Measurements from ENCODE around the gene ITGB1BP1. TPM values are rescaled to one million over a fixed set of nuclear protein-coding genes. Genes with fewer than 3 reads are reported as not detected.
A peak's percentile ranks its signal among the peaks of the same experiment; 100 is the strongest.

ITGB1BP1 gene
- total and polyA plus RNA-seq, 2 of the 13 experiments (the other 11 are each of a cell fraction or from before 2014, with no cell fraction given): 106 to 108 TPM

DNA sequence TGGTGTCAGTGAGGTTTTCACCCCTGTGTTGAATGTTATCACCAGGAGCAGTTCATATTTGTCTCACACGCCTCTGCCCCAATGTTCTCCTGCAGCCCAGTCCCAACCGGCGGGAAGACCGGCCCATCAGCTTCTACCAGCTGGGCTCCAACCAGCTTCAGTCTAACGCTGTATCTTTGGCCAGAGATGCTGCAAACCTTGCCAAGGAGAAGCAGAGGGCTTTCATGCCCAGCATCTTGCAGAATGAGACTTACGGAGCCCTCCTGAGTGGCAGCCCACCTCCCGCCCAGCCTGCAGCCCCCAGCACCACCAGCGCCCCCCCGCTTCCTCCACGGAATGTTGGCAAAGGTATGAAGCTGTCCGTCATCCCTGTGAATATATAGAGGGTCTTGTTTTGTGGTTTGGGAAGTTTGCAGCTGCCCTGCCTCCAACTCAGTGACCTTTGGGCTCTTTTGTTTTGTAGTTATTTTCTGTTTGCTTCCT lies 35.1 kb downstream of the ITGB1BP1 start:
- FAIRE-seq: no peak
- WGBS (ENCODE audit: low lambda C conversion rate): 84% methylated on average over 11 of the region's 11 CpGs
- intact Hi-C loops (cut with micrococcal nuclease; ENCODE audit: unreplicated experiment) (loop anchor here (5.0 kb wide), 1 partner anchor 51 kb away; no protein-coding TSS in a partner anchor), in situ Hi-C loops (cut with HindIII; ENCODE audit: extremely low pct_ligation_motif_present, low pct_unique_long_range_greater_than_20kb) (loop anchor here (5.0 kb wide), 1 partner anchor 34 kb away; the partner anchor contains the start of genes CPSF3 and ITGB1BP1)
- peak; percentile 73 for DNase-seq (ENCODE audit: low spot score)
- peaks cover 3 to 24% of the 10 kb centered on the region in 2 experiments; a peak in 4 of 5 replicates for H3K36me3 ChIP-seq (replicated peaks in 1 of 2; ENCODE audit: control insufficient read depth in 1 of 2, insufficient read depth in 2 of 2, low read length in 2 of 2)
- no peaks in the 10 kb centered on the region for H3K79me2 ChIP-seq (ENCODE audit: insufficient read depth, low read length)
- peaks cover 62% of the 10 kb centered on the region for H3K4me1 ChIP-seq (ENCODE audit: insufficient read depth, low read length)
- peak overlapping the region; percentile 30; the same call in 1 of the 2 replicates for H3K4me2 ChIP-seq (ENCODE audit: low read depth, low read length)
- no peak overlapping the region for H2AFZ ChIP-seq (ENCODE audit: low read length)
- POLR2A ChIA-PET: interaction anchor here (1.0 to 4.1 kb wide), 4 partner anchors 24 to 61 kb away, joined by 3 to 44 read pairs (median 20); partner anchors contain the start of genes CPSF3 and ITGB1BP1
- BruUV-seq (replicated peaks): no TSS peak
- H4K20me1 ChIP-seq (ENCODE audit: insufficient read depth, low read length): no peaks in the 10 kb centered on the region
- 0 out of 2 replicates have a peak overlapping the region, but pooled peaks have one; percentile 61 for H3K9ac ChIP-seq (ENCODE audit: insufficient read depth, low read depth, low read length)
- no peaks in the 10 kb centered on the region for H3K27me3 ChIP-seq (ENCODE audit: control insufficient read depth in 1 of 2, insufficient read depth in 2 of 2, low read length in 2 of 2)
- no peaks in the 10 kb centered on the region for H3K9me3 ChIP-seq (ENCODE audit: low read length)
- H3K27ac ChIP-seq (ENCODE audit: extremely low read length, insufficient read depth, low read length): peak overlapping the region; percentile 67
- CTCF ChIA-PET (ENCODE audit: low intra/inter-chr PET ratio, low total read pairs): no interaction called here
- no peak for ATAC-seq
- H3K4me3 ChIP-seq (replicated peaks in 1 of 3; ENCODE audit: insufficient read depth in 1 of 3, low read depth in 2 of 3, low read length in 3 of 3): no peak overlapping the region
- TF ChIP-seq ZSCAN25 (CRISPR knock-in tag; IDR thresholded peaks at IDR 0.05) (no peak), ZNF562 (CRISPR knock-in tag; IDR thresholded peaks at IDR 0.05; ENCODE audit: borderline replicate concordance) (no peak), ZC3H13 (CRISPR knock-in tag; IDR thresholded peaks at IDR 0.05) (no peak), ZNF816 (CRISPR knock-in tag; IDR thresholded peaks at IDR 0.05; ENCODE audit: borderline replicate concordance) (no peak), ZFP37 (CRISPR knock-in tag; IDR thresholded peaks at IDR 0.05; ENCODE audit: borderline replicate concordance) (no peak), CBX1 (IDR thresholded peaks at IDR 0.05; ENCODE audit: low read depth) (no peak), SRF (IDR thresholded peaks at IDR 0.05; ENCODE audit: low read depth, low read length) (no peak), ZNF577 (CRISPR knock-in tag; IDR thresholded peaks at IDR 0.05; ENCODE audit: borderline replicate concordance, low read depth) (no peak)
- TF ChIP-seq, protein P1, sequence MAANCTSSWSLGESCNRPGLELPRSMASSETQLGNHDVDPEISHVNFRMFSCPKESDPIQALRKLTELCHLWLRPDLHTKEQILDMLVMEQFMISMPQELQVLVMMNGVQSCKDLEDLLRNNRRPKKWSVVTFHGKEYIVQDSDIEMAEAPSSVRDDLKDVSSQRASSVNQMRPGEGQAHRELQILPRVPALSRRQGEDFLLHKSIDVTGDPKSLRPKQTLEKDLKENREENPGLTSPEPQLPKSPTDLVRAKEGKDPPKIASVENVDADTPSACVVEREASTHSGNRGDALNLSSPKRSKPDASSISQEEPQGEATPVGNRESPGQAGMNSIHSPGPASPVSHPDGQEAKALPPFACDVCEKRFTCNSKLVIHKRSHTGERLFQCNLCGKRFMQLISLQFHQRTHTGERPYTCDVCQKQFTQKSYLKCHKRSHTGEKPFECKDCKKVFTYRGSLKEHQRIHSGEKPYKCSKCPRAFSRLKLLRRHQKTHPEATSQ (CRISPR knock-in tag; IDR thresholded peaks at IDR 0.05; ENCODE audit: borderline replicate concordance): peak; percentile 1; the same call in 1 of the 2 replicates
- TF ChIP-seq, protein P2, sequence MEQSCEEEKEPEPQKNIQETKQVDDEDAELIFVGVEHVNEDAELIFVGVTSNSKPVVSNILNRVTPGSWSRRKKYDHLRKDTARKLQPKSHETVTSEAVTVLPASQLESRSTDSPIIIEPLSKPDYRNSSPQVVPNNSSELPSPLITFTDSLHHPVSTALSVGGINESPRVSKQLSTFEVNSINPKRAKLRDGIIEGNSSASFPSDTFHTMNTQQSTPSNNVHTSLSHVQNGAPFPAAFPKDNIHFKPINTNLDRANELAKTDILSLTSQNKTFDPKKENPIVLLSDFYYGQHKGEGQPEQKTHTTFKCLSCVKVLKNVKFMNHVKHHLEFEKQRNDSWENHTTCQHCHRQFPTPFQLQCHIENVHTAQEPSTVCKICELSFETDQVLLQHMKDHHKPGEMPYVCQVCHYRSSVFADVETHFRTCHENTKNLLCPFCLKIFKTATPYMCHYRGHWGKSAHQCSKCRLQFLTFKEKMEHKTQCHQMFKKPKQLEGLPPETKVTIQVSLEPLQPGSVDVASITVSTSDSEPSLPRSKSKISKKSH (CRISPR knock-in tag; IDR thresholded peaks at IDR 0.05; ENCODE audit: borderline replicate concordance): no peak
- TF ChIP-seq, protein P3, sequence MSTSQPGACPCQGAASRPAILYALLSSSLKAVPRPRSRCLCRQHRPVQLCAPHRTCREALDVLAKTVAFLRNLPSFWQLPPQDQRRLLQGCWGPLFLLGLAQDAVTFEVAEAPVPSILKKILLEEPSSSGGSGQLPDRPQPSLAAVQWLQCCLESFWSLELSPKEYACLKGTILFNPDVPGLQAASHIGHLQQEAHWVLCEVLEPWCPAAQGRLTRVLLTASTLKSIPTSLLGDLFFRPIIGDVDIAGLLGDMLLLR (CRISPR knock-in tag; IDR thresholded peaks at IDR 0.05): no peak
- TF ChIP-seq, protein P4, sequence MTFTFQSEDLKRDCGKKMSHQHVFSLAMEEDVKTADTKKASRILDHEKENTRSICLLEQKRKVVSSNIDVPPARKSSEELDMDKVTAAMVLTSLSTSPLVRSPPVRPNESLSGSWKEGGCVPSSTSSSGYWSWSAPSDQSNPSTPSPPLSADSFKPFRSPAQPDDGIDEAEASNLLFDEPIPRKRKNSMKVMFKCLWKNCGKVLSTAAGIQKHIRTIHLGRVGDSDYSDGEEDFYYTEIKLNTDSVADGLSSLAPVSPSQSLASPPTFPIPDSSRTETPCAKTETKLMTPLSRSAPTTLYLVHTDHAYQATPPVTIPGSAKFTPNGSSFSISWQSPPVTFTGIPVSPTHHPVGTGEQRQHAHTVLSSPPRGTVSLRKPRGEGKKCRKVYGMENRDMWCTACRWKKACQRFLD (CRISPR knock-in tag; IDR thresholded peaks at IDR 0.05; ENCODE audit: borderline replicate concordance): no peak
- TF ChIP-seq, protein P5, sequence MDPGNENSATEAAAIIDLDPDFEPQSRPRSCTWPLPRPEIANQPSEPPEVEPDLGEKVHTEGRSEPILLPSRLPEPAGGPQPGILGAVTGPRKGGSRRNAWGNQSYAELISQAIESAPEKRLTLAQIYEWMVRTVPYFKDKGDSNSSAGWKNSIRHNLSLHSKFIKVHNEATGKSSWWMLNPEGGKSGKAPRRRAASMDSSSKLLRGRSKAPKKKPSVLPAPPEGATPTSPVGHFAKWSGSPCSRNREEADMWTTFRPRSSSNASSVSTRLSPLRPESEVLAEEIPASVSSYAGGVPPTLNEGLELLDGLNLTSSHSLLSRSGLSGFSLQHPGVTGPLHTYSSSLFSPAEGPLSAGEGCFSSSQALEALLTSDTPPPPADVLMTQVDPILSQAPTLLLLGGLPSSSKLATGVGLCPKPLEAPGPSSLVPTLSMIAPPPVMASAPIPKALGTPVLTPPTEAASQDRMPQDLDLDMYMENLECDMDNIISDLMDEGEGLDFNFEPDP (CRISPR knock-in tag; conservative IDR thresholded peaks at IDR 0.05): peak; percentile 92; the same call in 1 of the 2 replicates

All from HepG2 (cell line).